Medulla oblongata (tissue), 1 donor: Measurements from ENCODE around the gene ACTR1B.
"Not testable (repeated sequence)": the region's sequence is repeated elsewhere in the genome, so short reads cannot be mapped to it uniquely, and the experiment has no call there.

Experiments
- DNase-seq: peaks from one replicate; pipeline ENCODE4 v3.0.0-alpha.2; 2015; ENCODE audit errors: extremely low spot score

ACTR1B gene

DNA sequence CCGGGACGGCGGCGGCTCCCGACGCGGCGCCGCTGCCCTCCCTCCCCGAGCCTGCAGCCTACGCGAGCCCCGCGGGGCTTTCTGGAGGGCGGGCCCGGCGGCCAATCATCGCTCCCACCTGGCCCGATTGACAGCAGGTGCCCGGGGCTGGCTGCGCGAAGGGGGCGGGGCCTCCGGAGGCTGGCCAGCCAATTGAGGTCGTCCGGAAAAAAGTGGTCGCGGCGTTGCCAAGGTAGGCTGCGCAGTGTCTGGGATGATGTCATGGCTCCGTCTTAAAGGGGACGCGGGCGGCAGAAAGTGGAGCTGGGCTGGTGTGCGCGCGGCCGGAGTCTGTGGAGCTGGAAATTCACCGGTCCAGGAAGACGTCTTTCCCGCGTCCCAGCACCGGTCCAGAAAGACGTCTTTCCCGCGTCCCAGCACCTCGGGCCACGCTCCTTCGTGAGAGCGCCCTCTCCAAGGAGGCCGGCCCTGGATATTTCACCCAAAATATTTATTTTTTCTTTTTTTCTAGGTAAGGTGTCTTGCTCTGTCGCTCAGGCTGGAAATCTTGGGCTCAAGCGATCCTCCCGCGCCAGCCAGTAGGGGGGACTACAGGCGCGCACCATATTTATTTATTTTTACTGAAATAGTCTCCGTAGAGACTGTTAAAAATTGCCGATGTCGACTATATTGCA lies at the start of gene ACTR1B:
TSS of gene ACTR1B (minus strand) at position 83 of the 674 bp plus-strand sequence. CDS start 154 bp downstream, outside the sequence.
- peak; percentile 98 for DNase-seq

- DNase-seq: no peak
Observed at GRCh38 chr2:97712693-97713295, 49.0 kb upstream of the ACTR1B start.

- DNase-seq: not testable (repeated sequence)
Observed at GRCh38 chr2:97712175-97712574, 48.3 kb upstream of the ACTR1B start.

DNA sequence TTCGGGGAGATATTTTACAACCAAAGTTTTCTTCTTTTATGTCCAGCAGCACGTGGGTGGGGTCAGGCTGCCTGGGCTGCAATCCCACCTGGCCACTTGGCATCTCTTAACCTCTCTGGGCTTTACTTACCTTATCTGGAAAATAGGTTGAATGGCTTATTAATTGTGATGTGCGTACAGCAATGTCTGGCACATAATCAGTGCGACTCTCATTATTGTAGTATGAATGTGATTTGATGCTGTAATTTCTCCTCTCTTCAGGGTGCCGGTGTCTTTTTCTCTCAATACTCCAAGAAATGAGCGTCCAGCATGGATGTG lies 47.5 kb upstream of the ACTR1B start:
- DNase-seq: no peak

DNA sequence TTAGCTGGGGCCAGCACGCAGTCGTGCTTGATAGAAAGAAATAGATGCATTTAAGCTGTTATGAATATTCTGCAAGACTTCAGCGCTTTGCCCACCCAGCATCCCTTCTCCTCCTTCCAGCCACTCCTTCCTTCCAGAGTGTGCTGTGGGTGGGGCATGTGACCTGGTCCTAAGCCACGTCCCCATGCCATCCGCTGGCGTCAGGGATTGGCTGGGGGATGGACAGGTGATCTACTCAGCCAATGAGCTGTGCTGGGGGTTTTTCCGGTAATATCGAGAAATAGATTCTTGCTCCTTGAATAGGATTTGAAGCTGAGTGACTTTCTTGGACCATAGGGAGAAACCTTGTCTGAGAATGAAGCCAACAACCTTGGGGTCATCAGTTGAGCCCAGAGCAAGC lies 44.8 kb upstream of the ACTR1B start:
- DNase-seq: no peak

GRCh38 chr2:97708048-97708380 lies 44.2 kb upstream of the ACTR1B start:
- DNase-seq: no peak

GRCh38 chr2:97707362-97708047 lies 43.7 kb upstream of the ACTR1B start:
- DNase-seq: no peak

- no peak for DNase-seq
Observed at GRCh38 chr2:97706708-97707345, 43.0 kb upstream of the ACTR1B start.

DNA sequence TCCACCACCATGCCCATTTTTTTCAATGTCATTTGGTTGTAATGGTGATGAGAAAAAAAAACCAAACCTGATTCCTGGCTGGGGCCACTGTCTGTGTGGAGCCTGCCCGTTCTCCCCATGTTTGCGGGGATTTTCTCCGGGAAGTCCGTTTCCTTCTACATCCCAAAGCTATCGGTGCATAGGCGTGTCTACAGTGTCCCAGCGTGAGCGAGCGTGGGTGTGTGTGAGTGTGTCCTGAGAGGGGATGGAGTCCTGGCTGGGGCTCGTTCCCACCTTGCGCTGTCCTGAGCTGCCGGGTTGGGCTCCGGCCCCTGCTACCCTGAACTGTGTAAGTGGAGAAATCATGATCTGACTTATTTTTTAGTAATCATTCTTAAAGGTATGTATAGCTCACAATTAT lies 42.3 kb upstream of the ACTR1B start:
- DNase-seq: no peak

DNA sequence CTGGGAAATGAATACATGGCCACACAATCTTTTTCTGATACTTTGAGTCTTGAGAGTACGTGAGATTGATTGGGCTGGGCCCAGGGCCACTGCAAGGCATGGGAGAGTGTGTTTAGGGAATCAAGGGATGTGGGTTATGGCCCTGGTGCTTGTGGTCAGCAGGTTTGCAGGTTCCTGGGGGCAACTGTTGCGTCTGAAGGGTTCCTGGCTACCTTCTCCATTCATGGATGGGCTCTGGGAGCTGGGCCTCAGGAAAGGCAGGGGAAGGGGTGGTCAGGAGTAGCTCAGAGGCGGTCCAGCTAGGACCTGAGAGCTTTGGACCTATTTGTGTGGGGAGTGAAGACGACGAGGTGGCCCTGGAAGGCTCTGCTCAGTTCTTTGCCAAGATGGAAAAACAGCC lies 41.1 kb upstream of the ACTR1B start:
- DNase-seq: no peak

DNA sequence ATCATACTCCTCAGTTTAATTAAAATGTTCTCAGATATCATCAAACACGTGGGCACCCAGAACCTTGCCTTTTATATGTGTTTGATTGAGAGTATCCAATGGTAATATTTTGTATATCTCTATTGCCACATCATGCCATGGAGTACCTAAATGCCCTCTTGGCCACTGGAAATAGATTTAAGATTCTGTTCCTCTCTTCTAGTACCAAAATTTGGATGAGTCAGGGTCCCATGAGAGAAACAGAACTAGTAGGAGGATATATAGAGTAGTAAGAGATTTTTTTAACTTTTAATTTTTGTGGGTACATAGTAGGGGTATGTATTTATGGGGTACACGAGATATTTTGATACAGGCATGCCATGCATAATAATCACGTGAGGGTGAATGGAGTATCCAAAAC lies 39.9 kb upstream of the ACTR1B start:
- no peak for DNase-seq

GRCh38 chr2:97702731-97703470 lies 39.1 kb upstream of the ACTR1B start:
- no peak for DNase-seq

- DNase-seq: no peak
Observed at GRCh38 chr2:97701851-97702465, 38.1 kb upstream of the ACTR1B start.

DNA sequence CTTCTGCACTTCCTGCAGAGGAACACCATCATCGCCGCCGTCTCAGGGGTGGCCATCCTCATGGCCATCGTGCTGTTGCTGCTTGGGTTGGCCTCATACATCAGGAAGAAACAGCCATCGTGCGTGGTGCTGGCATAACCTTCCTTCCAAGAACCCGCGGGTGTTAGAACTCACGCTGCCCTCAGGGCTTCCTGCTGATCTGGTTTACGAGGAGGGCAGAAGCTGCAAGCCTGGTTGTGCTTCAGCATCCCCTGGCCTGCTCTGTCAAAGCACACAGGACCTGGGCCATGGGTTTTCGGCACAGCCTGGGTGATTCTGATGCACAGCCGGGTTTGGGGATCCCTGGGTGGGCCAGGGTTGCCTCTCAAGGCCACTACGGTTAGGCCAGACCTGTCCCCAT lies 37.3 kb upstream of the ACTR1B start:
- no peak for DNase-seq

DNA sequence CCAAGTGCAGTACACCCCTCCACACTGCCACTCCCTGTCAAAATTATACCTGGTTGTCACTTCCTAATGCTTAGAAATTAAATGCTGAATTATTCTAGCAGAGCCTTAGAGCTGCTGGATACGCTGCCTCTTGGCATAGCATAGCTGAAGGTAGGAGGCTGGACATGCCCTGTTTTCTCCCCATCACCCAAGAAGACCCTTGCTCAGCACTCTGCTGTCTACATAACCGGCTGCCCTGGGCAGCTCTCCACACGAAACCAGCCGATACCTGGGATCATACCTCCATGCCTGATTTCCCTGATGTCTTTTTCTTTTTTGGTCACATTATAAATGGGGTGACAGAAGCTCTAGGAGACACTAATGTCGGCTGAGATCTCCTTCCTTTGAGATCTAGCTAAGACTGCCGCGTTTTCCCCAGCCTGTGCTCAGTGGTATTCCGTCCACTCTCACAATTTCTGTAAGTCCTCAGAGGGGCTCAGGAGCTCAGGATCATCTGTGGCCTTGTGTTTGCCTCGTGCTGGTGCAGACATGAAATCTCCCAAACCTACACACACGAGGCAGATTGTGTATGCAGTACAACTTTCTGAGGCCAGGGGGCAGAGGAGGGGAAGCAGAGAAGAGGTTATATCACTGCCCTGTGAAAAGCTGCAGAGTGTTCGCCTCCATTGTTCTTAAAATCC lies 36.1 kb upstream of the ACTR1B start:
- DNase-seq: peak; percentile 71

GRCh38 chr2:97698530-97698929 lies 34.7 kb upstream of the ACTR1B start:
- DNase-seq: no peak

DNA sequence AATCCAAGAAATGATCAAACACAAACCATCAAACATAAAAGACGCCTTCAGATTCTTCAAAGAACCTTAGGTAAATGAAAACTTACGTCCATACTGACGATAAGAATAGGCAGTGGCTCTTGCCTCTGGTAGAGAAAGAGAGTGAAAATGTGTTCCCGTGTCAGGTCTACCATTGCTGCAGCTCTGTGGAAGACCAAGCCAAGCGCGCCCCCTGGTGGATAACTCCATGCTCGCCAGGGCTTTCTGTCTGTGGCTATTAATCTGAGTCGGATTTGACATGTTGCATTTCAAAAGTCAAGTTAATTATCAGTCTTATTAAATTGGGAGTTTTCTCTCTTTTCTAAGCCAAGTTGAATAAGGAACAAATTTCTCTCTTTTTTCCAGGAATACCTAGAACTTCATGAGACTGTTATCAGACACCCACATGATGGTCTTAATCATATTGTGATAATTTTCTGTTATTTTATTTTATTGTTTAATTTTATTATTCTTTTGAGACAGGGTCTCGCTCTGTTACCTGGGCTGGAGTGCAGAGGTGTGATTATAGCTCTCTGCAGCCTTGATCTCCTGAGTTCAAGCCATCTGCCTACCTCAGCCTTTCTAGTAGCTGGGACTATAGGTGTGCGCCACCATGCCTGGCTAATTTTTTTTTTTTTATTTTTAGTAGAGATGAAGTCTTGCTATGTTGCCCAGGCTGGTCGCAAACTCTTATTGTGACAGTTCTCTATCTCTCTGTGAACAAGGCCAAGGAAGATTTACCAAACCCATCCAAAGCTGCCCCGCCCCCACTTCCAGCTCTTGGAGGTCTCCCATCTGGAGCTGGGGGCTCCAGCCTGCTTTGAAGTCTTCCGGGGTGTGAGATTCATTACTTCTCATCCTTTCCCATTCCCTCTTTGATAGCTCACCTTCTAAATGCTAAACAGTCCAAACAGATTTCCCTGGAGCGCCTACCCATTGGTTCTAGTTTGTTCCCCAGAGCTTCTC lies 33.7 kb upstream of the ACTR1B start:
- DNase-seq: peak; percentile 94

DNA sequence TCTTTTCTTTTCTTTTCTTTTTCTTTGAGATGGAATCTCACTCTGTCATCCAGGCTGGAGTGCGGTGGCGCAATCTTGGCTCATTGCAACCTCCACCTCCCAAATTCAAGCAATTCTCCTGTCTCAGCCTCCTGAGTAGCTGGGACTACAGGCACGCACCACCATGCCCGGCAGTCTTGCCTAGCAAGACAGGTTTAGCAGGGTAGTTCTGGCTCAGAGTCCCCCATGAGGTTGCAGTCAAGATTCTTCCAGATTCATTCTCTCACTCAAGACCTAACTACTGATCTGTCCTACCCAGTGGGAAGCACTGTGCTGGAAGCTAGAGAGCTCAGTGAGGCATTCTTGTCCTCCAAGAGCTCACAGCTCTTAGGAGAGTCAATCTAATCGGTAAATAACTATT lies 31.9 kb upstream of the ACTR1B start:
- no peak for DNase-seq

DNA sequence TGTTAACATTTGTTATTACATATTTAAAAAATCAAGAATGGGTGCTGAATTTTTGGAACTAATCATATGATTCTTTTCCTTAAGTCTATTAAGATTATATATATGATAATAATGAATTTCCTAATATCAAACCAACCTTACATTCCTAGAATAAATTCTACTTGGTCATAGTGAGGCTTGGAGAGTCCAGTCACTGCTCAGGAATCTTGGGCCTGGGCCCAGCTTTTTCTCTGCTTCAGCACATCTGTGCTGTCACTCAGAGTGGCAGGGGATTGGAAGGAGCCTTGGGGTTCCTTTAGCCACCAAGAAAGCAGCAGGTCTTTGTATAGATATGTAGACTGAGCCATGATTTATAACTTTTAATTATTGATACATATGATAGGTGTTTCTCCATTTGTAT lies 29.6 kb upstream of the ACTR1B start:
- no peak for DNase-seq

- DNase-seq: no peak
Observed at GRCh38 chr2:97691166-97691565, 27.3 kb upstream of the ACTR1B start.
